Astrocyte (in vitro differentiated cells and primary cell): ENCODE data around the gene RAB40B.

Experiments used
- EZH2 ChIP-seq: IDR thresholded peaks from 2 replicates; pipeline ENCODE4 v1.6.1; 2012; ENCODE audit warnings: mild to moderate bottlenecking, low read length, inconsistent platforms; ENCODE audit not compliant: insufficient read depth
- TF ChIP-seq, protein P1 (sequence below): IDR thresholded peaks from 2 replicates; pipeline ENCODE4 v1.5.1; 2011; ENCODE audit warnings: low read depth, mild to moderate bottlenecking, inconsistent platforms, low read length, moderate library complexity; ENCODE audit not compliant: insufficient read depth

DNA sequence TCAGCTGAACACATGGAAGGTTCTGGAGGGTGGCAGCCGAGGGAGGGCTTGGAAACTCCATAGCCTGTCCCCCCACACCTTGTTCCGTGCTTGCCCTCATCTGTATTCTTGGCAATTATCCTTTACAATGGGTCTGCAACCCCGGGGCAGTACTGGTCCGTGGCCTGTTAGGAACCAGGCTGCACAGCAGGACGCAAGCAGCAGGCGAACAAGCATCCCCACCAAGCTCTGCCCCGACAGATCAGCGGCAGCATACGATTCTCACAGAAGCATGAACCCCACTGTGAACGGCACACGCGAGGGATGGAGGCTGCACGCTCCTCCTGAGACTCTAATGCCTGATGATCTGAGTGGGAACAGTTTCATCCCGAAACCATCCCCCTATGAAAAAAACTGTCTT, 56.5 kb downstream of the RAB40B start:
- TF ChIP-seq, protein P1, sequence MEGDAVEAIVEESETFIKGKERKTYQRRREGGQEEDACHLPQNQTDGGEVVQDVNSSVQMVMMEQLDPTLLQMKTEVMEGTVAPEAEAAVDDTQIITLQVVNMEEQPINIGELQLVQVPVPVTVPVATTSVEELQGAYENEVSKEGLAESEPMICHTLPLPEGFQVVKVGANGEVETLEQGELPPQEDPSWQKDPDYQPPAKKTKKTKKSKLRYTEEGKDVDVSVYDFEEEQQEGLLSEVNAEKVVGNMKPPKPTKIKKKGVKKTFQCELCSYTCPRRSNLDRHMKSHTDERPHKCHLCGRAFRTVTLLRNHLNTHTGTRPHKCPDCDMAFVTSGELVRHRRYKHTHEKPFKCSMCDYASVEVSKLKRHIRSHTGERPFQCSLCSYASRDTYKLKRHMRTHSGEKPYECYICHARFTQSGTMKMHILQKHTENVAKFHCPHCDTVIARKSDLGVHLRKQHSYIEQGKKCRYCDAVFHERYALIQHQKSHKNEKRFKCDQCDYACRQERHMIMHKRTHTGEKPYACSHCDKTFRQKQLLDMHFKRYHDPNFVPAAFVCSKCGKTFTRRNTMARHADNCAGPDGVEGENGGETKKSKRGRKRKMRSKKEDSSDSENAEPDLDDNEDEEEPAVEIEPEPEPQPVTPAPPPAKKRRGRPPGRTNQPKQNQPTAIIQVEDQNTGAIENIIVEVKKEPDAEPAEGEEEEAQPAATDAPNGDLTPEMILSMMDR, result no peak
- TF ChIP-seq EZH2, result no peak
